AG09309 (cell line): Measurements from ENCODE around the gene EP400.

Experiments used
- DNase-seq: peaks from one replicate; pipeline ENCODE4 v3.0.0-alpha.2; 2010; ENCODE audit warnings: low read depth
- H3K4me3 ChIP-seq: 2 replicates; pipeline ENCODE4 v1.5.1; 2011; ENCODE audit warnings: mild to moderate bottlenecking, low read depth, low read length, moderate library complexity; ENCODE audit not compliant: control insufficient read depth
- TF ChIP-seq, protein P1 (sequence below): IDR thresholded peaks from 2 replicates; pipeline ENCODE4 v1.5.1; 2011; ENCODE audit warnings: mild to moderate bottlenecking, low read depth, low read length, inconsistent platforms; ENCODE audit not compliant: insufficient read depth, control insufficient read depth; ENCODE audit errors: missing control alignments

EP400 gene

DNA sequence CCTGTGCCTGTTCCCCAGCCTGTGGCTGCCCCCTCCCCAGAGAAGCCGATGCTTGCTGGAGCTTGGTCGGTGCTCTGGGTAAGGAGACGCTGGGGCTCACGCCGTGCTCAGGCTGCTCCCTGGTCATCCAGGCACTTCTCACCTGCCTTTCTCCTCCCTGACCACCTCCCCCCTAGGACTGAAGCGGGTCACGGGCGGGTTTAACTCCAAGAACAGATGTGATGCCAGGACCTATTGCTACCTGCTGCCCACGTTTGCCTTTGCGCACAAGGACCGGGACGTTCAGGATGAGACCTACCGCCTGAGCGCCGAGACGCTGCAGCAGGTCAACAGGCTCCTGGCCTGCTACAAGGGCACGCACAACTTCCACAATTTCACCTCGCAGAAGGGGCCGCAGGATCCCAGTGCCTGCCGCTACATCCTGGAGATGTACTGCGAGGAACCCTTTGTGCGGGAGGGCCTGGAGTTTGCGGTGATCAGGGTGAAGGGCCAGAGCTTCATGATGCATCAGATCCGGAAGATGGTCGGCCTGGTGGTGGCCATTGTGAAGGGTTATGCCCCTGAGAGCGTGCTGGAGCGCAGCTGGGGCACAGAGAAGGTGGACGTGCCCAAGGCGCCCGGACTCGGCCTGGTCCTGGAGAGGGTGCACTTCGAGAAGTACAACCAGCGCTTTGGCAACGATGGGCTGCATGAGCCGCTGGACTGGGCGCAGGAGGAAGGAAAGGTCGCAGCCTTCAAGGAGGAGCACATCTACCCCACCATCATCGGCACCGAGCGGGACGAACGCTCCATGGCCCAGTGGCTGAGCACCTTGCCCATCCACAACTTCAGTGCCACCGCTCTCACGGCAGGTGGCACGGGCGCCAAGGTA lies 8.4 kb upstream of the EP400 start:
- no peak overlapping the region for H3K4me3 ChIP-seq
- TF ChIP-seq, protein P1, sequence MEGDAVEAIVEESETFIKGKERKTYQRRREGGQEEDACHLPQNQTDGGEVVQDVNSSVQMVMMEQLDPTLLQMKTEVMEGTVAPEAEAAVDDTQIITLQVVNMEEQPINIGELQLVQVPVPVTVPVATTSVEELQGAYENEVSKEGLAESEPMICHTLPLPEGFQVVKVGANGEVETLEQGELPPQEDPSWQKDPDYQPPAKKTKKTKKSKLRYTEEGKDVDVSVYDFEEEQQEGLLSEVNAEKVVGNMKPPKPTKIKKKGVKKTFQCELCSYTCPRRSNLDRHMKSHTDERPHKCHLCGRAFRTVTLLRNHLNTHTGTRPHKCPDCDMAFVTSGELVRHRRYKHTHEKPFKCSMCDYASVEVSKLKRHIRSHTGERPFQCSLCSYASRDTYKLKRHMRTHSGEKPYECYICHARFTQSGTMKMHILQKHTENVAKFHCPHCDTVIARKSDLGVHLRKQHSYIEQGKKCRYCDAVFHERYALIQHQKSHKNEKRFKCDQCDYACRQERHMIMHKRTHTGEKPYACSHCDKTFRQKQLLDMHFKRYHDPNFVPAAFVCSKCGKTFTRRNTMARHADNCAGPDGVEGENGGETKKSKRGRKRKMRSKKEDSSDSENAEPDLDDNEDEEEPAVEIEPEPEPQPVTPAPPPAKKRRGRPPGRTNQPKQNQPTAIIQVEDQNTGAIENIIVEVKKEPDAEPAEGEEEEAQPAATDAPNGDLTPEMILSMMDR, result no peak
- no peak for DNase-seq

DNA sequence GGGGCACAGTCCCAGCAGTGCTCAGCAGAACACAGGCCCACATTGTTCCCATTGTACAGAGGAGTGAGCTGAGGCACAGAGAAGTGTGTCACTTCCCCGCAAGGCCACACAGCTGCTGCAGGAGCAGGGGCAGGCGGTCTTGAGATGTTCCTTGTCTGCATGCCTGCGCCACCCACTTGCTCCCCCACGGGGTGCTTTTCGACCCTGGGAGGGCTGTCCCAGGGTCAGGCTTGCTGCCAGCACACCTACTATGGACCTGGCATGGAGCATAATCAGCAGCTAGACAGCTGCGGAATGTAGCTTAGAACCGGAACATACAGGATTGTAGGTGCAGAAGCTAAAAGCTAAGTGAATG lies 7.8 kb upstream of the EP400 start:
- no peak for DNase-seq
- TF ChIP-seq, protein P1, result no peak
- H3K4me3 ChIP-seq, result no peak overlapping the region

DNA sequence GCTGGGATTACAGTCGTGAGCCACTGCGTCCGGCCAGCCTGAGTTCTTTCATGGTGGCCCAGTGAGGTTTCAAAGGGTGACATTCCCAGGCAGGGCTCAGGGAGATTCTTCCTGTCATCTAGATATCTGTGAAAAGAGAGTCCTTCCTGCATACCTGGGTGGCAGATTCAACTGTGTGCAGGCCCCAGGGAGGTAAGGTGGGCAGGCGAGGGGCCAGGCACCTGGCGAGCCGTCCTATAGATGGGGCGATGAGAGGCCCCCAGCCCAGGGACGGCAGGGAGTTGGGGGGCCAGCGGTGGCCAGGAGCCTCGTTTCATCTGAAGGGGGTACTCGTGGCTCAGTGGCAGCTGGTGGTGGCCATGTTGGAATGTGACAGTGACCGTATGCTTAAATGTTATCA lies 7.1 kb upstream of the EP400 start:
- H3K4me3 ChIP-seq, result no peak overlapping the region
- no peak for DNase-seq
- TF ChIP-seq, protein P1, result no peak

DNA sequence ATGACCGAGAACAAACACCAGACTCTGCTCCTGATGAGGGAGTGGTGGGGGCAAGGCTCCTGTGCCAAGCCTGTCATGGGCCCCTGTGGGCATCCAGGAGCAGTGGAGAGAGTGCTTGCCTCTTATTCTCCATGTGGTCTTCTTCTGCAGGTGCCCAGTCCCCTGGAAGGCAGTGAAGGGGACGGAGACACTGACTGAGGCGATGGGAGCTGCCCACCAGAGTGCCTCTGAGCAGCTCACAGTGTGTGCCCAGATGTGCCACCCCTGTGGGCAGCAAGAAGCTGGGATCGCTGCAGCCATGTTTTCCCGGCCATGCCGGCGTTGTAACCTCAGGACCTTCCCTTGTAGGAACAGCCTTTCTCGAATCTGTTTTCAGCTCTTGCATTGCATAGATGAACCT lies 6.4 kb upstream of the EP400 start:
- DNase-seq, result no peak
- no peak overlapping the region for H3K4me3 ChIP-seq
- TF ChIP-seq, protein P1, result no peak

DNA sequence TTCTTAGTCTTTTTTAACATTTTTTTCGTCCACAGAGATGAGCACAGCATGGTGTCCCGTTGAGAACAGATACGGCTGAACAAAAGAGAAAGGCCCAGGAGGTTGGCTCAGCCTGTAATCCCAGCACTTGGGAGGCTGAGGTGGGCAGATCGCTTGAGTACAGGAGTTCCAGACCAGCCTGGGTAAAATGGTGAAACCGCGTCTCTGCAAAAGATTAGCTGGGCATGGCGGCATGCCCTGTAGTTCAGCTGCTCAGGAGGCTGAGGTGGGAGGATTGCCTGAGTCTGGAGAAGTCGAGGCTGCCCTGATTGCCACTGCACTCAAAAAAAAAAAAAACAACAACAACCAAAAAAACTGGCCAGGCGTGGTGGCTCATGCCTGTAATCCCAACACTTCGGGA lies 5.9 kb upstream of the EP400 start:
- H3K4me3 ChIP-seq, result no peak overlapping the region
- TF ChIP-seq, protein P1, result no peak

DNA sequence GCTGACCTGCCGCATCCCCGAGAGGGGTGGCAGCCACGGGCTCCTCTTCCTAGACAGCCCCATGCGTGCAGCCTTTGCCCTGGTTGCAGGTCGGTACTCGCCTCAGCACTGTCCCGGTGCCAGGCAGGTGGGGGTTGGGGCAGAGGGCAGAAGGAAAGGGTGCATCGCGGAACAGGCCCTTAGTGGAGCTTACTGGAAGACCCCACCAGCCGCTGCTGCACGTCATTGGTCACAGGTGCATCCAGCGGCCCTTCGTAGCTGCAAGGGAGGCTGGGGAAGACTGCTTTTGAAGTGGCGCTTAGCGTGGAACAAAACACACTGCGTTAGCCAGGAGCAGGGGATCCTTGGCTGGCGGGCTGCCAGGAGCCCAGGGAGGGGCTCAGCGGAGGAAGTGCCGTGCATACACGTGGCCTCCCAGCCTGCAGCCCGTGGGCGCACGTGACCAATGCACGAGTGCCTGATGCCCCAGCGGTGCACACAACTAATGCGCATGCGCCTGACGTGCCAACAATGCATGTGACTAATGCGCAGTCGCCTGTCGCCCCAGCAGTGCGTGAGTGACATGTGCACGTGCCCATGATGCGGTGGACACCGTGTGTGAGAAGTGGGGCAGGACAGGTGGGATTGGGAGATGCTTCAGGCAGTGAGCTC lies 5.0 kb upstream of the EP400 start:
- no peak for DNase-seq
- H3K4me3 ChIP-seq, result no peak overlapping the region
- TF ChIP-seq, protein P1, result no peak

More for the DNA sequence above, 5.9 kb upstream of the EP400 start:
- no peak for DNase-seq
